ENCODE results near the gene SRBD1.

DNA sequence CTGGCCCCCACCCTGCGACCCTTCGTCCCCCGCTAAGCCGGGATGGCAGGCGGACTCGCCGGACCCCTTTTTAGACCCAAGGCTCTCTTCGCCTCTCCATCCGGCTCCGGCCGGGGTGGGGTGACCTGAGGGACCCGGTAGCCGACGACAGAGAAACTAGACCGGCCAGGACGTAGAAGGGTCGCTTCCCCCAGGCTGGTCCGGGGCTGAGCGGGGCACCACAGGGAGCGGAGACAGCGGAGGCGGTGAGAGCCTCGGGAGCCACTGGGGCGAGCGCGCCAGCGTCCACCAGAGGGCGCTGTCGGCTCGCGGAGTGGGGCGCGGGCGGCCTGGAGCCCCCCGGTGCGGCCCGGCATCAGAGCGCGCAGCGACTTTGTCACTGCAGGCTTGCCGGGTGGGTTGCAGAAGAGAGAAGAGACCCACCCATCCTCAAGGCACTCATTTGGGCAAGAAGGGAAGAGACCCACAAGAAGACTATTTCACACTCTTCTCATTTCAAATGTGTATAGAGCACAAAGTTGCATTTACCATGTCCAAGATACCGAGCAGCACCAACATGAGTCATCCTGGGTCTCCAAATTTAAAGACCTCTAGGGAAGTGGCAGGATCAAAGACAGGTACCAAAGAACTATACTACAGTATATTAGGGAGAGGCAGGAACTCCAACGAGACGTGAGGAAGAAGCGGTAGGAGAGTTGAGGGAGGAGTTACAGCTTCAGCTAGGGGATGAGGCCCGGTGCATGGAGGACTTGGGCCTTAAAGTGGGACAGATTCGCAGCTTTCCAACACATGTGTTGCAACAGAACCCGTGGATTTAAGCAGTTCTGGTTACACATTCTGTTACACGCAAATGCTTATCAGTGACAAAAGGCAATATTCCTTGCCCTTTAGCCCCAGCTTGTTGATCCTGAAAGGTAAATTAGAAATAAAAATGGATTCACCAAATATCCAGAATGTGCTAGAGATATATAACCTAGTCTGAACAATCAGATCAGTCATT, 32.8 kb upstream of the SRBD1 start:
- TF ChIP-seq EZH2 (IDR thresholded peaks at IDR 0.05; ENCODE audit: low read length, missing control alignments) = no peak
- TF ChIP-seq, protein P1, sequence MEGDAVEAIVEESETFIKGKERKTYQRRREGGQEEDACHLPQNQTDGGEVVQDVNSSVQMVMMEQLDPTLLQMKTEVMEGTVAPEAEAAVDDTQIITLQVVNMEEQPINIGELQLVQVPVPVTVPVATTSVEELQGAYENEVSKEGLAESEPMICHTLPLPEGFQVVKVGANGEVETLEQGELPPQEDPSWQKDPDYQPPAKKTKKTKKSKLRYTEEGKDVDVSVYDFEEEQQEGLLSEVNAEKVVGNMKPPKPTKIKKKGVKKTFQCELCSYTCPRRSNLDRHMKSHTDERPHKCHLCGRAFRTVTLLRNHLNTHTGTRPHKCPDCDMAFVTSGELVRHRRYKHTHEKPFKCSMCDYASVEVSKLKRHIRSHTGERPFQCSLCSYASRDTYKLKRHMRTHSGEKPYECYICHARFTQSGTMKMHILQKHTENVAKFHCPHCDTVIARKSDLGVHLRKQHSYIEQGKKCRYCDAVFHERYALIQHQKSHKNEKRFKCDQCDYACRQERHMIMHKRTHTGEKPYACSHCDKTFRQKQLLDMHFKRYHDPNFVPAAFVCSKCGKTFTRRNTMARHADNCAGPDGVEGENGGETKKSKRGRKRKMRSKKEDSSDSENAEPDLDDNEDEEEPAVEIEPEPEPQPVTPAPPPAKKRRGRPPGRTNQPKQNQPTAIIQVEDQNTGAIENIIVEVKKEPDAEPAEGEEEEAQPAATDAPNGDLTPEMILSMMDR (conservative IDR thresholded peaks at IDR 0.05 in 1 of 2, IDR thresholded peaks at IDR 0.05 in 1 of 2; ENCODE audit: low read depth in 1 of 2, low read length in 2 of 2) = peak; percentile 48 to 78

Data from fibroblast of lung (primary cell).